Breast epithelium (tissue), 4 donors: ENCODE results near the gene SNX24. TPM values are rescaled to one million over a fixed set of nuclear protein-coding genes. Genes with fewer than 3 reads are reported as not detected.

Experiments used
- DNase-seq, 2 donors: peaks; one replicate each; pipeline ENCODE4 v3.0.0-alpha.2; 2019; ENCODE audit warnings: low spot score in 2 of 2
- H3K27ac ChIP-seq, 2 donors: fragments of 200-600 bp; sonication (generic) in 1 of 2; one replicate each; pipeline ENCODE4 v1.5.1; 2016 to 2019; ENCODE audit warnings: mild to moderate bottlenecking in 1 of 2
- H3K27me3 ChIP-seq, 2 donors: fragments of 200-600 bp; sonication (generic) in 1 of 2; one replicate each; pipeline versions ENCODE4 v1.5.1 to v1.6.0; 2017 to 2019; ENCODE audit warnings: control low read depth in 1 of 2, mild to moderate bottlenecking in 1 of 2
- H3K36me3 ChIP-seq: fragments of 200-600 bp; one replicate; pipeline ENCODE4 v1.5.1; 2019
- H3K4me1 ChIP-seq, 2 donors: fragments of 200-600 bp; sonication (generic); one replicate each; pipeline ENCODE4 v1.5.1; 2016 to 2019; ENCODE audit warnings: control low read depth in 1 of 2
- H3K4me3 ChIP-seq, 3 donors: fragments of 200-600 bp; sonication (generic); 1 replicate in 2 of 3; 2 replicates in 1 of 3; pipeline ENCODE4 v1.5.1; 2016 to 2019; ENCODE audit warnings: mild to moderate bottlenecking in 3 of 3, moderate library complexity in 2 of 3
- H3K9me3 ChIP-seq, 2 donors: fragments of 200-600 bp; sonication (generic) in 1 of 2; one replicate each; pipeline ENCODE4 v1.5.1; 2016 to 2019; ENCODE audit warnings: control low read depth in 1 of 2
- CTCF ChIP-seq, 3 donors: fragments of 450-650 bp; IDR thresholded peaks; one replicate each; pipeline ENCODE4 v1.5.1; 2016 to 2017; ENCODE audit warnings: antibody characterized with exemption in 3 of 3, mild to moderate bottlenecking in 3 of 3, moderate library complexity in 3 of 3
- POLR2A ChIP-seq: fragments of 450-650 bp; IDR thresholded peaks from one replicate; pipeline ENCODE4 v1.6.1; 2016; ENCODE audit warnings: antibody characterized with exemption, mild to moderate bottlenecking, moderate library complexity
- POLR2AphosphoS5 ChIP-seq, 3 donors: sonication (generic); formaldehyde crosslinking; IDR thresholded peaks; one replicate each; pipeline ENCODE4 v1.6.1; 2017; ENCODE audit warnings: antibody characterized with exemption in 3 of 3
- intact Hi-C: fragments of 100-400 bp; cut with DNase I; formaldehyde crosslinking; loops from one replicate; pipeline ENCODE4 v1.15.1; 2023; ENCODE audit warnings: low total_unique reads
- total RNA-seq, 3 donors: library from RNA; depleted of rRNA; stranded (reverse); fragments of >200 nt; gene quantifications; one replicate each; pipeline ENCODE4 v1.1.0, GENCODE V29; 2016

Gene SNX24
- total RNA-seq, 3 donors from 2014 or later, result 13.1 to 18.4 (median 15.4) TPM

DNA sequence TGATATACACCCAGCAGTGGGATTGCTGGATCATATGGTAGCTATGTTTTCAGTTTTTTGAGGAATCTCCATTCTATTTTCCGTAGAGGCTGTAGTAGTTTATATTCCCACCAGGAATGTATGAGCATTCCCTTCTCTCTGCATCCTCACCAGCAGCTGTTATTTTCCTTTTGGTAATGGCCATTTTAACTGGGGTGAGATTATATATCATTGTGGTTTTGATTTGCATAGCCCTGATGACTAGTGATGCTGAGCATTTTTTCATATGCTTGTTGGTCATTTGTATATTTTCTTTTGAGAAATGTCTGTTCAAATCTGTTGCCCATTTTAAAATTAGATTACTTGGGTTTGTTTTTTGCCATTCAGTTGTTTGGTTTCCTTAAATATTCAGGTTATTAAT lies 202.3 kb downstream of the SNX24 start:
- no peaks in the 10 kb centered on the region for H3K4me1 ChIP-seq
- intact Hi-C loops, result loop anchor here (2.0 kb wide), 1 partner anchor 61 kb away; no protein-coding TSS in a partner anchor
- no peaks in the 10 kb centered on the region for H3K36me3 ChIP-seq
- peaks cover 0 to 10% of the 10 kb centered on the region in 2 donors for H3K9me3 ChIP-seq
- no peak overlapping the region for H3K27ac ChIP-seq
- TF ChIP-seq POLR2AphosphoS5 (IDR thresholded peaks at IDR 0.05) (no peak), POLR2A (no peak)
- H3K4me3 ChIP-seq, result no peak overlapping the region
- DNase-seq, result no peak
- H3K27me3 ChIP-seq, result no peaks in the 10 kb centered on the region

DNA sequence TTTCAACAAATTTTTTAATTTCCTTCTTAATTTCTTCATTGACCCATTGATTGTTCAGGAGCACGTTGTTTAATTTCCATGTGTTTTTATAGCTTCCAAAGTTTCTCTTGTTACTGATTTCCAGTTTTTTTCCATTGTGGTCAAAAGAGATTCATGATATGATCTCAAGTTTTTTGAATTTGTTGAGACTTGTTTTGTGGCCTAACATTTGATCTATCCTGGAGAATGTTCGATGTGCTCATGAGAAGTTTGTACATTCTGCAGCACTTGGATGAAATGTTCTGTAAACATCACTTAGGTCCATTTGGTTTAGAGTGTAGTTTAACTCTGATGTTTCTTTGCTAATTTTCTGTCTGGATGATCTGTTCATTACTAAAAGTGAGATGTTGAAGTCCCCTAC lies 205.8 kb downstream of the SNX24 start:
- Histone ChIP-seq H3K27me3 (no peaks in the 10 kb centered on the region), H3K27ac (no peak overlapping the region), H3K4me1 (no peaks in the 10 kb centered on the region), H3K36me3 (no peaks in the 10 kb centered on the region), H3K9me3 (peaks cover 0 to 10% of the 10 kb centered on the region in 2 donors), H3K4me3 (no peak overlapping the region)
- TF ChIP-seq POLR2A (no peak), POLR2AphosphoS5 (IDR thresholded peaks at IDR 0.05) (no peak), CTCF (IDR thresholded peaks at IDR 0.05) (no peak)
- DNase-seq, result no peak
- intact Hi-C loops, result no loop called here

Other genes with a start within 250 kb of the SNX24 start
- 100 to 1,000 TPM in 1 of 3 donors, 10 to 100 TPM in 2; 75.7 to 102 (median 79.8) TPM for gene SNX2, start 70.5 kb upstream of the SNX24 start, total RNA-seq
- 10 to 100 TPM; 18.7 to 33.1 (median 30.3) TPM for gene PPIC, start 191.1 kb downstream of the SNX24 start, total RNA-seq
- gene PRDM6, start 243.6 kb downstream of the SNX24 start, total RNA-seq, result 1 to 10 TPM in 1 of 3 donors, under 1 TPM in 2; 0.48 to 2.6 (median 0.66) TPM